Measurements from ENCODE around the gene KCNIP3.

KCNIP3 gene

GRCh38 chr2:95314598-95314963 is 17.4 kb downstream of the KCNIP3 start:
- no peak for DNase-seq (ENCODE audit: low read depth)

- no peak for DNase-seq (ENCODE audit: low read depth)
Observed at GRCh38 chr2:95314964-95315611, 17.9 kb downstream of the KCNIP3 start.

- no peak for DNase-seq (ENCODE audit: low read depth)
Observed at GRCh38 chr2:95315801-95316411, 18.8 kb downstream of the KCNIP3 start.

GRCh38 chr2:95316466-95317122 is 19.4 kb downstream of the KCNIP3 start:
- DNase-seq (ENCODE audit: low read depth), result no peak

- DNase-seq (ENCODE audit: low read depth), result no peak
Observed at GRCh38 chr2:95317123-95317500, 20.0 kb downstream of the KCNIP3 start.

- DNase-seq (ENCODE audit: low read depth), result no peak
Observed at GRCh38 chr2:95317665-95318425, 20.7 kb downstream of the KCNIP3 start.

GRCh38 chr2:95318431-95319220 is 21.5 kb downstream of the KCNIP3 start:
- no peak for DNase-seq (ENCODE audit: low read depth)

GRCh38 chr2:95319481-95320343 is 22.6 kb downstream of the KCNIP3 start:
- no peak for DNase-seq (ENCODE audit: low read depth)

- DNase-seq (ENCODE audit: low read depth), result no peak
Observed at GRCh38 chr2:95320344-95320712, 23.2 kb downstream of the KCNIP3 start.

- DNase-seq (ENCODE audit: low read depth), result no peak
Observed at GRCh38 chr2:95320986-95321767, 24.0 kb downstream of the KCNIP3 start.

GRCh38 chr2:95323347-95324155 is 26.4 kb downstream of the KCNIP3 start:
- no peak for DNase-seq (ENCODE audit: low read depth)

GRCh38 chr2:95325026-95325425 is 27.9 kb downstream of the KCNIP3 start:
- DNase-seq (ENCODE audit: low read depth), result no peak

- no peak for DNase-seq (ENCODE audit: low read depth)
Observed at GRCh38 chr2:95325590-95326432, 28.7 kb downstream of the KCNIP3 start.

GRCh38 chr2:95326433-95327140 is 29.4 kb downstream of the KCNIP3 start:
- DNase-seq (ENCODE audit: low read depth), result no peak

GRCh38 chr2:95327861-95328260 is 30.7 kb downstream of the KCNIP3 start:
- DNase-seq (ENCODE audit: low read depth), result no peak

- no peak for DNase-seq (ENCODE audit: low read depth)
Observed at GRCh38 chr2:95328358-95329125, 31.4 kb downstream of the KCNIP3 start.

GRCh38 chr2:95329401-95329800 is 32.3 kb downstream of the KCNIP3 start:
- no peak for DNase-seq (ENCODE audit: low read depth)

Data from CMK (cell line).